CD4-positive, alpha-beta T cell treated with Interleukin-15 for 4 hours (primary cell): ENCODE data around the gene MKNK2.

Experiments
- DNase-seq: peaks from one replicate; pipeline ENCODE4 v3.0.0-alpha.2; 2020; ENCODE audit warnings: low spot score

The MKNK2 gene

GRCh38 chr19:2080336-2080988 lies 29.4 kb upstream of the MKNK2 start:
- no peak for DNase-seq

DNA sequence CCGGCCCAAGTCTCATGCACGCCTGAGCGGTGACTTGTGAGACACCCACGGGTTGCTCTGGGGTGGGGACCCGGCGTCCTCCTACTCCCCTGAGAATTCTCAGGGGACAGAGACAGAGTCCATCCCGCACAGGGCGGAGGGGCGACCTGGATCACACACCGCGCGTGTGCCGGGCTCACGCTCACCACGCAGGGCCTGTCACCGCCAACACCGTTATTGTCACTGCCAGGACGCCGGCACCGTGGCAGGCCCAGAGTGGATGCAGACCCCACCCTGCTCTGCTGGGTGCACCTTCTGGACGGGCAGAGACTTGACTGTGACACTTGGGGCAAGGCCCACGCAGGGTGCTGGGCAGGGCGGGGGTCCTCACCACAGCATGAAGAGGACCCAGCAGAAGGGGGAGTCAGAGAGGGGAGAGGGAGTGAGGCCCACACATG lies 28.8 kb upstream of the MKNK2 start:
- DNase-seq, result no peak

GRCh38 chr19:2079076-2079864 lies 28.2 kb upstream of the MKNK2 start:
- DNase-seq, result no peak

- DNase-seq, result no peak
These were observed 27.0 kb upstream of the MKNK2 start for GRCh38 chr19:2077833-2078619.

GRCh38 chr19:2077398-2077797 lies 26.4 kb upstream of the MKNK2 start:
- no peak for DNase-seq

GRCh38 chr19:2076526-2076944 lies 25.5 kb upstream of the MKNK2 start:
- no peak for DNase-seq

DNA sequence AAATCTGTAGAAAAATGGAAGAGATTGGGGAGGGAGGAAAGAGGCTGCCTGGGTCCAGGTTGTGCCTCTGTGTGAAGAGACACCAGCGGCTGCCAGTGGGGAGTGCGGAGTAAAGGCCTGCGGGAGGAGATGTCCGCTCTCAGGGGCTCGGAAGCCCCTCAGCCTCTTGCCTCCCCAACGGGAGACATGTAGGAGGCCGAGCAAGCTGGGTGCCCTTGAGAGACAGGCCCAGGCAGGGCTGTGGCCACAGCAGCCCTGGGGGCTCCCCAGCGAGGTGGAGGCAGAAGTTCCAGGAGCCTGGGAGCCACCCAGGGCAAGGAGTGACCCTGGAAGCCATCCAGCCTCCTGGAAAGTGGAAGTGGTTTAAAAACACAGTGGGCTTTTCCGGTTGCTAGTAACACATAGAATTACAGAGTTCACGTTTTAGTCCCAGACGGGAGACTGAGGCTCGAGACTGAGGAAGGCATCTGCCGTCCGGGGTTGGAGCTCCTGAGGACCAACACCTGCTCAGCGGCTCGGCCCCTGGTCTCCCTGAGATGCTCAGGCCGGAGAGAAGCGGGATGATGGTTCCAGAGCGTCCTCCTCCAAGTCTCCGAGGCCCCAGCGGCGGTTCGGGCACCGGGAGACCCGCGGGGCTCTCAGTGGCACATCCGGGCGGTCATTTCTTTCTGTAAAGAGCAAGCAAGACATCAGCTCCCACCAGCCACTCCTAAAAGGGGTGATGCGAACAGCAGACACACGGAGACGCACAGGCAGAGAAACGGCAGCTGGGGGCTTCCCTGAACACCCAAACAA lies 21.9 kb upstream of the MKNK2 start:
- no peak for DNase-seq

GRCh38 chr19:2070986-2071673 lies 20.1 kb upstream of the MKNK2 start:
- DNase-seq, result no peak

GRCh38 chr19:2070436-2070827 lies 19.4 kb upstream of the MKNK2 start:
- no peak for DNase-seq

GRCh38 chr19:2064788-2065524 lies 13.9 kb upstream of the MKNK2 start:
- DNase-seq, result no peak

GRCh38 chr19:2064395-2064787 lies 13.3 kb upstream of the MKNK2 start:
- no peak for DNase-seq

- no peak for DNase-seq
These were observed 12.8 kb upstream of the MKNK2 start for GRCh38 chr19:2063824-2064223.

GRCh38 chr19:2062770-2063169 lies 11.7 kb upstream of the MKNK2 start:
- DNase-seq, result no peak

- DNase-seq, result no peak
These were observed 11.3 kb upstream of the MKNK2 start for GRCh38 chr19:2062389-2062729.

GRCh38 chr19:2061495-2062388 lies 10.7 kb upstream of the MKNK2 start:
- DNase-seq, result peak; percentile 99

- DNase-seq, result no peak
These were observed 9.9 kb upstream of the MKNK2 start for GRCh38 chr19:2060884-2061494.

DNA sequence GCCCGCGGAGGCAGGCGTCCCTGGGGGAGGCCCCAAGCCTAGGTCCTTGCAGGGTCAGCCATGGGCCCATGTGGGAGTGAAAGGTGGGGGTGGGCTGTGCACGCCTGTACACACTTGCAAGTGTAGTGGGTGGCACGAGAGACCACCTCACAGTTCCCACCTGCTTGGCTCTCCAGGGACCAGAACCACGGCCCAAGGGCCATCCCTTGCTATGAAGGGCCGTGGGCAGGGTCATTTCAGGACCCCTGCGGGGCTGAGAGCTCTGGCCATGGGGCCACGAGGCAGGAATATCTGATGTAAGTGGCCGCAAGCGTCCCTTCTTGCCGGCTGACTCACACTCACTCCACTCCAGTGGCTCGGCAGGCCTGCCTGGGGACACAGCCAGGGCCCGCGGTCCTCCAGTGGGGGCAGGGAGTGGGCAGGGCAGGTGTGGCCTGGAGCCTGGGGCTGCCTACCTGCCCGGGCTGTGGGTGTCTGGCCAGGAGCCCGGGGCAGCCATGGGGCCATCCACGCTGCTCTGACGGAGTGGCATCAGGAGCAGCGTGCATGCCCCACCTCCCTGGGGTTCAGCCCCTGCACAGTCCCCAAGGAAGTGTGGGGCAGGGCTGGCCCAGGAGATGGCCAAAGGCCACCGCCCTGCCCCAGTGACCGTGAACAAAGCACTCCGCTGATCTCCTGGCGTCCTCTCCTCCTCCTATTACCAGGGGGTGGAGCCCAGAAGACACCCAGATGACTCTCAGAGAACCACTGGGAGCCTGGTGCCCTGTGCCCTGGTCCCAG lies 8.6 kb upstream of the MKNK2 start:
- DNase-seq, result no peak

- no peak for DNase-seq
These were observed 7.8 kb upstream of the MKNK2 start for GRCh38 chr19:2058570-2059421.
